OCI-LY1 (cell line): ENCODE data around the gene IVNS1ABP.
A peak's percentile ranks its signal among the peaks of the same experiment; 100 is the strongest.

Experiments used
- H2AFZ ChIP-seq: fragments of 200-600 bp; sonication (generic), shearing (Covaris generic); 2 replicates; pipeline ENCODE4 v1.6.0; 2014; ENCODE audit warnings: antibody characterized with exemption, mild to moderate bottlenecking, low read length
- H3F3A ChIP-seq: fragments of 200-600 bp; sonication (generic), shearing (Covaris generic); 2 replicates; pipeline ENCODE4 v1.6.0; 2014; ENCODE audit warnings: mild to moderate bottlenecking, antibody characterized with exemption, low read length, moderate library complexity; ENCODE audit not compliant: insufficient read depth
- H3K27ac ChIP-seq: fragments of 200-600 bp; sonication (generic); 2 replicates; pipeline ENCODE4 v1.5.1; 2014; ENCODE audit warnings: low read length, mixed run types, mild to moderate bottlenecking, low read depth; ENCODE audit not compliant: poor library complexity, severe bottlenecking
- H3K27me3 ChIP-seq: fragments of 200-600 bp; sonication (generic); 2 replicates; pipeline ENCODE4 v1.6.0; 2014; ENCODE audit warnings: antibody characterized with exemption, mild to moderate bottlenecking, low read length, moderate library complexity; ENCODE audit not compliant: insufficient read depth
- H3K36me3 ChIP-seq: fragments of 200-600 bp; sonication (generic); 2 replicates; pipeline ENCODE4 v1.6.1; 2014; ENCODE audit warnings: mild to moderate bottlenecking, antibody characterized with exemption, low read length, moderate library complexity, mixed read lengths; ENCODE audit not compliant: insufficient read depth
- H3K4me1 ChIP-seq: fragments of 200-600 bp; sonication (generic); 2 replicates; pipeline ENCODE4 v1.5.1; 2014; ENCODE audit warnings: mild to moderate bottlenecking, low read length, moderate library complexity; ENCODE audit not compliant: insufficient read depth, severe bottlenecking
- H3K4me2 ChIP-seq: fragments of 200-600 bp; sonication (generic), shearing (Covaris generic); 2 replicates; pipeline ENCODE4 v1.6.1; 2014; ENCODE audit warnings: low read length
- H3K4me3 ChIP-seq: fragments of 200-600 bp; sonication (generic); 2 replicates; pipeline ENCODE4 v1.5.1; 2014; ENCODE audit warnings: low read length, low read depth, mild to moderate bottlenecking, mixed read lengths; ENCODE audit not compliant: poor library complexity, severe bottlenecking
- H3K79me2 ChIP-seq: fragments of 200-600 bp; shearing (Covaris generic); 2 replicates; pipeline ENCODE4 v1.6.1; 2016; ENCODE audit warnings: mixed run types, low read length, mixed read lengths; ENCODE audit not compliant: insufficient read depth
- H3K9ac ChIP-seq: fragments of 200-600 bp; sonication (generic), shearing (Covaris generic); 2 replicates; pipeline ENCODE4 v1.6.1; 2014; ENCODE audit warnings: mild to moderate bottlenecking, low read length, mixed read lengths
- H3K9me2 ChIP-seq: fragments of 200-600 bp; sonication (generic), shearing (Covaris generic); 2 replicates; pipeline ENCODE4 v1.6.1; 2014; ENCODE audit warnings: low read depth, mild to moderate bottlenecking, low read length, mixed read lengths
- H3K9me3 ChIP-seq: fragments of 200-600 bp; shearing (Covaris generic); 2 replicates; pipeline ENCODE4 v1.6.1; 2014; ENCODE audit warnings: low read length, mixed read lengths
- H4K20me1 ChIP-seq: fragments of 200-600 bp; sonication (generic), shearing (Covaris generic); 2 replicates; pipeline ENCODE4 v1.6.0; 2016; ENCODE audit warnings: mild to moderate bottlenecking, low read length; ENCODE audit not compliant: insufficient read depth
- CTCF ChIP-seq: fragments of 200-600 bp; sonication (generic), shearing (Covaris generic); IDR thresholded peaks from 2 replicates; pipeline ENCODE4 v1.5.1; 2017; ENCODE audit warnings: mild to moderate bottlenecking, antibody characterized with exemption, low read length, moderate library complexity, mixed read lengths
- EZH2 ChIP-seq: fragments of 200-600 bp; sonication (generic), shearing (Covaris generic); IDR thresholded peaks from 2 replicates; pipeline ENCODE4 v1.8.0; 2017; ENCODE audit warnings: borderline replicate concordance, mixed run types, mild to moderate bottlenecking, antibody characterized with exemption, low read length, moderate library complexity, mixed read lengths

Gene IVNS1ABP

GRCh38 chr1:185312361-185313138 lies 4.5 kb downstream of the IVNS1ABP start:
- H3K4me3 ChIP-seq: no peak overlapping the region
- H3K27me3 ChIP-seq: no peaks in the 10 kb centered on the region
- H3F3A ChIP-seq: no peaks in the 10 kb centered on the region; the same call in 1 of the 2 replicates
- peak overlapping the region; percentile 98; the same call in 1 of the 2 replicates for H3K4me2 ChIP-seq
- H3K9me2 ChIP-seq: no peaks in the 10 kb centered on the region
- no peak overlapping the region for H3K9ac ChIP-seq
- no peaks in the 10 kb centered on the region for H3K9me3 ChIP-seq
- H2AFZ ChIP-seq: no peak overlapping the region
- 0 out of 2 replicates have a peak, but pooled peaks cover 9% of the 10 kb centered on the region for H4K20me1 ChIP-seq
- peaks cover 38% of the 10 kb centered on the region for H3K4me1 ChIP-seq
- peaks cover 59% of the 10 kb centered on the region for H3K79me2 ChIP-seq
- H3K27ac ChIP-seq: no peak overlapping the region
- no peak for TF ChIP-seq EZH2
- no peak for TF ChIP-seq CTCF
- H3K36me3 ChIP-seq: peaks cover 47% of the 10 kb centered on the region

DNA sequence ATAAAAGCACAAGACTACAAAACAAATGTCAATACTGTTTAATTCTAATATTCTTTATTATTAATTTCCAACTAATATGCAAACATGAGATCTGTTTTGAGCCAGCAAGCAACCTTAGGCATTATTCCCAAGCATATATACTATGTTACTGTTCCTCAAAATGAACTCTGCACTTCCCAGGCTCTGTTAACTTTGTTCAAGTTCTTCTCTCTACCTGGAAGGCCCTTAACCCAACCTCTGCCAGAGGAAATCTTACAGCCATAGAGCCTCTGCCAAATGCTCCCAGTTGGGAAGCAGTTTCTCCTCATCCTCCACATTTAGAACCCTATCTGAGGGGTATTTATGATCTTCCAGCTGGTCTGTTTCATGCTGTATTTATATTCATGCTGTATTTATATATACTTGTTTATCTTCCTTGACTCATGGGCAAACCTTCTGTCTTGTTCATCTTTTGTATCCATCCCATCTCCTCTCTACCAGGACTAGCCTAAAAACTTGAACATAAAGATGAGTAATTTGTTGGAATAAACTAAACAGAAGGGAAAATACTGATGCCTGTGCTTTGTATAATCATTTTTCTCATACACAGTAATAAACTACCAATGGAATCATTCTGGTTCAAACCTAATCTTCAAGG lies 5.3 kb downstream of the IVNS1ABP start:
- 0 out of 2 replicates have a peak, but pooled peaks cover 9% of the 10 kb centered on the region for H4K20me1 ChIP-seq
- no peaks in the 10 kb centered on the region for H3K27me3 ChIP-seq
- no peaks in the 10 kb centered on the region for H3K9me3 ChIP-seq
- H3K4me1 ChIP-seq: peaks cover 36% of the 10 kb centered on the region
- H3K9ac ChIP-seq: no peak overlapping the region
- no peak overlapping the region for H3K4me3 ChIP-seq
- no peak overlapping the region for H3K4me2 ChIP-seq
- H3K36me3 ChIP-seq: peaks cover 56% of the 10 kb centered on the region
- H3F3A ChIP-seq: no peaks in the 10 kb centered on the region; the same call in 1 of the 2 replicates
- no peak overlapping the region for H2AFZ ChIP-seq
- peaks cover 59% of the 10 kb centered on the region for H3K79me2 ChIP-seq
- no peak overlapping the region for H3K27ac ChIP-seq
- H3K9me2 ChIP-seq: no peaks in the 10 kb centered on the region
- TF ChIP-seq CTCF (no peak), EZH2 (no peak)

DNA sequence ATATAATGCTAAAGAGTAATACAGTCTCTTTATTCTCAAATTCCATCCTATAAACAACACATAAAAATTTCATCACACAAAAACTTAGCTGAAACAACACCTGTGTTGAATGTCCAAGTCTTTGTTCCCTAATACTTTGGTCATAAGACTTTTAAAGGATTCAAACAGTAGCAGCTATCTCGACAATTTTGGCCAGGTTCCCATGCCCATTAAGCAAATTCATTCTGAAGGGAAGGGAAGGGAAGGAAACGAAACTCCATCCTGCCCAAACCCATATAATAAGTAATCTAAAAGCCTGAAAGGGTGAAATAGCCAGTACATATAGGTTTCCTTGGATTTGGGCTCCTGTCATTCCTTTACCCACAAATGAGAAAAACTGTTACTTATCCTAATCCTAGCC lies 7.5 kb downstream of the IVNS1ABP start:
- Histone ChIP-seq H3K36me3 (peaks cover 77% of the 10 kb centered on the region), H3K79me2 (peaks cover 41% of the 10 kb centered on the region)

More for the DNA sequence above, 7.5 kb downstream of the IVNS1ABP start:
- TF ChIP-seq CTCF (no peak), EZH2 (no peak)
- Histone ChIP-seq H4K20me1 (0 out of 2 replicates have a peak, but pooled peaks cover 5% of the 10 kb centered on the region), H3K27ac (no peak overlapping the region), H3K9me2 (no peaks in the 10 kb centered on the region), H3F3A (no peaks in the 10 kb centered on the region; the same call in 1 of the 2 replicates), H2AFZ (no peak overlapping the region), H3K4me3 (no peak overlapping the region), H3K4me2 (no peak overlapping the region), H3K27me3 (no peaks in the 10 kb centered on the region), H3K4me1 (peaks cover 23% of the 10 kb centered on the region), H3K9ac (no peak overlapping the region), H3K9me3 (no peaks in the 10 kb centered on the region)
